Cardiac muscle cell (in vitro differentiated cells and primary cell): ENCODE measurements around the gene TMC5. TPM values are rescaled to one million over a fixed set of nuclear protein-coding genes. Genes with fewer than 3 reads are reported as not detected.

Source experiments
- DNase-seq, 2 donors: peaks; one replicate each; pipeline versions ENCODE4 v3.0.0 to v3.0.0-alpha.2; 2010 to 2017; ENCODE audit warnings: low read depth in 1 of 2, low spot score in 1 of 2
- H3K27ac ChIP-seq: fragments of 200-600 bp; sonication (generic); 2 replicates; pipeline ENCODE4 v1.5.1; 2016
- H3K27me3 ChIP-seq: fragments of 200-600 bp; sonication (generic); 2 replicates; pipeline ENCODE4 v1.6.0; 2016; ENCODE audit warnings: control low read depth
- H3K36me3 ChIP-seq: fragments of 200-600 bp; sonication (generic); 2 replicates; pipeline ENCODE4 v1.5.1; 2016; ENCODE audit warnings: control low read depth
- H3K4me1 ChIP-seq: fragments of 200-600 bp; sonication (generic); 2 replicates; pipeline ENCODE4 v1.8.1; 2017; ENCODE audit warnings: low read depth, mild to moderate bottlenecking, mixed run types
- H3K4me3 ChIP-seq: fragments of 200-600 bp; sonication (generic); 2 replicates; pipeline ENCODE4 v1.5.1; 2016; ENCODE audit warnings: mild to moderate bottlenecking
- H3K9me3 ChIP-seq: fragments of 200-600 bp; sonication (generic); 2 replicates; pipeline ENCODE4 v1.5.1; 2017; ENCODE audit warnings: low read depth, mild to moderate bottlenecking, control low read depth
- polyA plus RNA-seq: library from polyadenylated mRNA; unstranded; fragments of >200 nt; fragmentation: Nextera tagmentation; extraction: Ambion mirVana; gene quantifications from 2 replicates; pipeline ENCODE4 v1.2.1, GENCODE V29; 2016
- total RNA-seq: library from RNA; depleted of rRNA; stranded (reverse); fragments of >200 nt; gene quantifications from 2 replicates; pipeline ENCODE4 v1.2.3, GENCODE V29; 2016
- TF ChIP-seq, protein P1 (sequence below): IDR thresholded peaks from 2 replicates; pipeline ENCODE4 v1.5.1; 2012; ENCODE audit warnings: low read depth, mild to moderate bottlenecking, low read length

TMC5 gene
- total and polyA plus RNA-seq, 2 experiments from 2014 or later = 0.21 TPM; not detected in 1

DNA sequence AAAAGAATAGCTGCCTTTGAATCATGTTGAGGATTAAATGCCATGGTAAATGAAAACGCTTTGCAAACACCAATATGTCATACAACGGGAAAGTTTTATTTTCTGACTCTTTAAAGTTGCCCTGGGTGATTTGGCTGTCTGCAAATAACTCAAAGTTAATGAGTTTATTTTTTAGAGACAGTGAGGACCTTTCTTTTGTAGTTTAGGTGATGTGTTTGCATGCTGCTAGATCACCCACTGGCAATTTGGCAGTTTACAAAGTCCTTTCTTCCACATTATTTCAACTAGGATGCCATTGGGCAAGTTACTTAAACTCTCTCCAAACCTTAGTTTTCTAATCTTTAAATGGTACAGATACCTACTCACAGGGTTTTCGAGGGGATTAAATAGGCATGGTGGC, 66.4 kb downstream of the TMC5 start:
- DNase-seq = no peak
- Histone ChIP-seq H3K9me3 (no peaks in the 10 kb centered on the region), H3K4me1 (no peaks in the 10 kb centered on the region), H3K27ac (no peak overlapping the region), H3K4me3 (no peak overlapping the region), H3K36me3 (no peaks in the 10 kb centered on the region), H3K27me3 (no peaks in the 10 kb centered on the region)
- TF ChIP-seq, protein P1, sequence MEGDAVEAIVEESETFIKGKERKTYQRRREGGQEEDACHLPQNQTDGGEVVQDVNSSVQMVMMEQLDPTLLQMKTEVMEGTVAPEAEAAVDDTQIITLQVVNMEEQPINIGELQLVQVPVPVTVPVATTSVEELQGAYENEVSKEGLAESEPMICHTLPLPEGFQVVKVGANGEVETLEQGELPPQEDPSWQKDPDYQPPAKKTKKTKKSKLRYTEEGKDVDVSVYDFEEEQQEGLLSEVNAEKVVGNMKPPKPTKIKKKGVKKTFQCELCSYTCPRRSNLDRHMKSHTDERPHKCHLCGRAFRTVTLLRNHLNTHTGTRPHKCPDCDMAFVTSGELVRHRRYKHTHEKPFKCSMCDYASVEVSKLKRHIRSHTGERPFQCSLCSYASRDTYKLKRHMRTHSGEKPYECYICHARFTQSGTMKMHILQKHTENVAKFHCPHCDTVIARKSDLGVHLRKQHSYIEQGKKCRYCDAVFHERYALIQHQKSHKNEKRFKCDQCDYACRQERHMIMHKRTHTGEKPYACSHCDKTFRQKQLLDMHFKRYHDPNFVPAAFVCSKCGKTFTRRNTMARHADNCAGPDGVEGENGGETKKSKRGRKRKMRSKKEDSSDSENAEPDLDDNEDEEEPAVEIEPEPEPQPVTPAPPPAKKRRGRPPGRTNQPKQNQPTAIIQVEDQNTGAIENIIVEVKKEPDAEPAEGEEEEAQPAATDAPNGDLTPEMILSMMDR = no peak

DNA sequence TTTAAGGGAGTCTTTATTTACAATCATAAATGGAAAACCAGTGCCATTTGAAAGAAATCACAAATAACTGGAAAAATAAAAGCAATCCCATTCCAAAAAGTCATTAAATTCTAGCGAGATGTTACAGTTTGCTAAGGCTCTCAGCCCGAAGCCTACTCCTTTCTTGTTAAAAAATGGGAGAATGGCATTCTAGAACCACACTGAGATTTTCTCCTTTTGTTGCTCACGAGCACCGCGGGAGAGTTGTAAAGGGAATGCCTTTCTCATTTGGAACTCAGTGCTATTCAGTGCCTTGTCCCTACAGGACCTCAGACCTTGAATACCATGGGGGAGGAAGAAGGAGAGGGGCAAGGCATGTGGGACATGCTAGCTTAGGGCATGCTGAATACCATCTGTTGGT, 67.9 kb downstream of the TMC5 start:
- H3K4me1 ChIP-seq = no peaks in the 10 kb centered on the region
- H3K9me3 ChIP-seq = no peaks in the 10 kb centered on the region
- no peak for DNase-seq
- H3K36me3 ChIP-seq = no peaks in the 10 kb centered on the region
- no peak overlapping the region for H3K4me3 ChIP-seq
- no peaks in the 10 kb centered on the region for H3K27me3 ChIP-seq
- H3K27ac ChIP-seq = no peak overlapping the region
- TF ChIP-seq, protein P1 = no peak

DNA sequence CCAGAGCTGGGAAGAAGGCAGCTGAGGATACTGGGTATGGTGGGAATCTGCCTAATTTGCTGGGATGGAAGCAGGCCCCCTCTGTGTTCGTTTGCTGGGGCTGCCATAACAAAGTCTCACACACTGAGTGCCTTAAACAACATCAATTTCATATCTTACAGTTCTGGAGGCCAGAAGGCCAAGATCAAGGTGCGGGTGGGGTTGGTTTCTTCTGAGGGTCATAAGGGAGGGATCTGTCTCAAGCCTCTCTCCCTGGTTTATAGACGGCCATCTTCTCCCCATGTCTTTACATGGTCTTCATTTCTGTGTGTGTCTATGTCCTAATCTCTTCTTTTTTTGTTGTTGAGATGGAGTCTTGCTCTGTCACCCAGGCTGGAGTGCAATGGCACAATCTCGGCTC, 68.4 kb downstream of the TMC5 start:
- H3K9me3 ChIP-seq = no peaks in the 10 kb centered on the region
- H3K4me1 ChIP-seq = no peaks in the 10 kb centered on the region
- no peaks in the 10 kb centered on the region for H3K36me3 ChIP-seq
- H3K27me3 ChIP-seq = no peaks in the 10 kb centered on the region
- no peak overlapping the region for H3K27ac ChIP-seq
- TF ChIP-seq, protein P1 = no peak
- no peak overlapping the region for H3K4me3 ChIP-seq
- DNase-seq = no peak

DNA sequence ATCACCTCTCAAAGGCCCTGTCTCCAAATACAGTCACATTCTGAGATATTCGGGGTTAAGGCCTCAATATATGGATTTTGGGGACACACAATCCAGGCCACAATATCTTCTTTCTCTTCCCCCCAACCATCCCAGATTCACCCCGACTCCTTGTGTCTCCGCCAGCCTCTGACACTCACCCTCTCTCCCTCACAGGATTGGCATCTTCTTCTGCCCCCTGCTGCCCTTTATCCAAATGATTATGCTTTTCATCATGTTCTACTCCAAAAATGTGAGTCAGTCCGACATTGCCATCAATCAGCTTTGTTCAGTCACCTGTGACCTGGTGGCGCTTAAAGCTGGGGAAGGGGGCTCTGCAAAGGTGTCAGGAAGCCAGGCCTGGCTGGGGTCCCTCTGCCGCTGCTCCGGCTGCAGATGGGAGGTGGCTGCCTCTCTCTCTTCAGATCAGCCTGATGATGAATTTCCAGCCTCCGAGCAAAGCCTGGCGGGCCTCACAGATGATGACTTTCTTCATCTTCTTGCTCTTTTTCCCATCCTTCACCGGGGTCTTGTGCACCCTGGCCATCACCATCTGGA, 69.2 kb downstream of the TMC5 start:
- no peak overlapping the region for H3K27ac ChIP-seq
- no peak overlapping the region for H3K4me3 ChIP-seq
- TF ChIP-seq, protein P1 = no peak
- no peaks in the 10 kb centered on the region for H3K9me3 ChIP-seq
- no peaks in the 10 kb centered on the region for H3K4me1 ChIP-seq
- H3K27me3 ChIP-seq = no peaks in the 10 kb centered on the region
- no peak for DNase-seq
- no peaks in the 10 kb centered on the region for H3K36me3 ChIP-seq

DNA sequence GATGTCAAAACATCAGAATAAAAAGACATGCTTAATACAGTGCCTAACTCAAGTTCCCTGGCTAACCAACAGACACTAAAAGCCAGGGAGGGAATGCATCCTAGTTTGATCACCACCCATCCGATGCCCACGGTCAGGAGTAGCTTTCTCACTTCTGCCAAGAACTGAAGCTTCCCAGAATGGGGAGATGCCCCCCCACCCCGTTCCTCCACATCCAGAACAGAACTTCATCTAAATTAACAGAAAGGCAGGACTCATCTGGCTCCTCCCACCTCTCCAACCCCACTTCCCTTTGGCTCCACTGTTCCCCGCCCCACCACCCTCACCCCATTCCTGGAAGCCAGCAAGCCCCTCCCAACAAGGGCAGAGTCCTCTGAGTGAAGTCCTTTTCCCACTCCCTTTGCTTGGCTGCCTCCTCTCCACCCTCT, 70.5 kb downstream of the TMC5 start:
- Histone ChIP-seq H3K4me3 (no peak overlapping the region), H3K27me3 (no peaks in the 10 kb centered on the region), H3K36me3 (no peaks in the 10 kb centered on the region), H3K9me3 (no peaks in the 10 kb centered on the region), H3K27ac (no peak overlapping the region), H3K4me1 (no peaks in the 10 kb centered on the region)
- TF ChIP-seq, protein P1 = no peak
- no peak for DNase-seq
